ENCODE results near the gene NOD1.

GRCh38 chr7:30473903-30474302 is 4.7 kb downstream of the NOD1 start:
- TF ChIP-seq CTCF (IDR thresholded peaks at IDR 0.05; ENCODE audit: insufficient read depth, low read length) (no peak), POLR2AphosphoS5 (IDR thresholded peaks at IDR 0.05; ENCODE audit: low read depth) (no peak), REST (IDR thresholded peaks at IDR 0.05; ENCODE audit: insufficient replicate concordance, low read depth) (no peak), SPI1 (IDR thresholded peaks at IDR 0.05; ENCODE audit: borderline replicate concordance, low read depth) (no peak)
